SH-SY5Y (cell line): ENCODE measurements around the gene EXOC6B.
A peak's percentile ranks its signal among the peaks of the same experiment; 100 is the strongest.

Source experiments
- GATA2 ChIP-seq: IDR thresholded peaks from 2 replicates; pipeline ENCODE4 v1.6.1; 2011; ENCODE audit warnings: mild to moderate bottlenecking, low read depth, low read length
- GATA3 ChIP-seq: IDR thresholded peaks from 2 replicates; pipeline ENCODE4 v1.6.1; 2011; ENCODE audit warnings: low read depth, mild to moderate bottlenecking, low read length, moderate library complexity

The EXOC6B gene

DNA sequence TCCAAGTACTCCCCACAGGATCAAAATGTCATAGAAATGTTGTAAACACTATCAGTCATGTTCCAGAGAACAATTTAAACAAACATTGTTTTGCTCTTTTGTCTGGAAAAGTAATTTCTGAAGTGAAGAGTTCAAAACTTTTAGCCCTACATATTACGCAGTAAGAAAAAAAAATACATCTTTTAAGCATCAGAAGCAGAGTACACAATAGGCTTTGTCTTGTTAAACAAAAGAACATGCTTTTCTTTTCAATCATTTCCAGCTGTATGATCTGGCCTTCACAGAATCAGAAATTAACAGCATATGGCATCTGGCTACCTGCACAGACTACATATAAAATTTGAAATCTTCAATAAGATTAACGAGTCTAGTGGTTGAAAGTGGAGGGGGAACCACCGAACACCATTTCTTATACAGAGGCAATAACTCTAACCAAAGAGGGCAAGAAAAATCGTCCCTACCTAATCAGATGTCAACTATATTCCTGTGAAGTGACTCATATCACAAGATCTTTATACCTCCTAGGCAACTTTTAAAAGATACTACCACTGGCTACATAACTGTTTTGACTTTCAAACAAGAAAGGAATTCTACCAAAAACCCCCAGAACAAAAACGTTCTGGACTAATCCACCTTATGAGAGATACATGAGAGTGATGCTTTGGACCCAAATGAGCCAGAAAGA is 149.3 kb downstream of the EXOC6B start:
- TF ChIP-seq GATA3 (no peak), GATA2 (0 out of 2 replicates have a peak, but pooled peaks have one; percentile 9)

DNA sequence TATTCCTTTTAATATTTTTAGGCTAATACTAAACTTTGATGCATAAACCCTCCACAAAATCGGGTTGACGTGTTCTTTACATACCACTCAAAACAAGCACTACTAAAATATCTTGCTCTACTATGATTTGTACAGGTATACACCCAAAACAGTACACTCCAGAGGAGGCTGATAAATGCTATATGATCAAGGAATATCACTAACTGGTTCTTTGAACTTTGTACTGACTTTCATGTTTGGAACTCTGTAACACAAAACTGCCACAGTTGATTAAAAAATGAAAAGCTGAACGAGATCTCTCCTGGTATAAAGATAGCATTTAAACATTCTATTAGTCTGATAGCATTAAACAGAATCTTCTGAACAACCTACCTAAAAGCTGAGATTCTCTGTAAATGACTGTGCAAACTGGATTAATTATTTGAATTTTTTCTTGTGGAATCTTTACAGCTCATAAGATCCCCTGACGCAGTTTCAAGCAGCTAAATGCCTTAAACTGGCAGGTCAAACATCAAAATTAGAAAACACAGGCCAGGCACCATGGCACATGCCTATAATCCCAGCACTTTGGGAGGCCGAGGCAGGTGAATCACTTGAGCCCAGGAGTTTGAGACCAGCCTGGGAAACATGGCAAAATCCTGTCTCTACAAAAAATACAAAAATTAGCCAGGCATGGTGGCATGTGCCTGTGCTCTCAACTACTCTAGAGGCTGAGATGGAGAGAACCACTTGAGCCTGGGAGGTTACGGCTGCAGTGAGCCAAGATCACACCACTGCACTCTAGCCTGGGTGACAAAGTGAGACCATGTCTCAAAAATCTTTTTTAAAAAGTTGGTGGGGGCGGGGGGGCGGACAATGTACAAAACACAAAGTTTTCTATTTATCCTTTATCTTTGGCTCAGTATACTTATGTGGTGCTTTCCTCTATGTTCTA is 150.6 kb downstream of the EXOC6B start:
- TF ChIP-seq GATA2 (no peak), GATA3 (no peak)

DNA sequence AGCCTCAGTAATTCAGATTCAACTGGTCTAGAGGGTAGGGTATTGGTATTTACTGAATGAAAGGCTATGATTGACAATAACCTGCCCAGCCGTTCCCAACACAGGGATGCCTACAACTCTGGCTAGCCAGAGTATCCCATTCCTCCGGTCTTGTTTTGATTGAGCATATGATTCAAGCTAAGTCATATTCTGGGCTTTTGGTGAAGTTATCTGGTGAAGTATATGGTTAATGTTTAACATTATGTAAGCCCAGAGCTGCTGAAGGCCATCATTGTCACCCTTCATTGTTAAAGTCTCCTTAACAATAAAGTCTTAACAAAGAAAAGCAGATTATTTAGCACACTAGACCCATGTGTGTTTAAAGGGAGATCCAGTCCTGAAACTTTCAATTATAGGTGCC is 152.6 kb downstream of the EXOC6B start:
- TF ChIP-seq GATA3 (no peak), GATA2 (no peak)

- TF ChIP-seq GATA3 (no peak), GATA2 (no peak)
Observed at GRCh38 chr2:72669121-72669520, 156.7 kb downstream of the EXOC6B start.

DNA sequence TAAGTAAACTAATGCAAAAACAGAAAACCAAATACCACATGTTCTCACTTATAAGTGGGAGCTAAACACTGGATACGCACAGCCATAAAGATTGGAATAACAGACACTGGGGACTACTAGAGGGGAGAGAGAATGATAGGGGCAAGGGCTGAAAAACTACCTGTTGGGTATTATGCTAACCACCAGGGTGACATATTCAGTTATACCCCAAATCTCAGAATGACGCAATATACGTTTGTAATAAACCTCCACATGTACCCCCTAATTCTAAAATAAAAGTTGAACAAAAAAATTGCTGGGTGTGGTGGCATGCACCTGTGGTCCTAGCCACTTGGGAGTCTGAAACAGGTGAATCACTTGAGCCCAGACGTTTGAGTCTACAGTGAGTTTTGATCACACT is 157.2 kb downstream of the EXOC6B start:
- TF ChIP-seq GATA2 (no peak), GATA3 (no peak)

DNA sequence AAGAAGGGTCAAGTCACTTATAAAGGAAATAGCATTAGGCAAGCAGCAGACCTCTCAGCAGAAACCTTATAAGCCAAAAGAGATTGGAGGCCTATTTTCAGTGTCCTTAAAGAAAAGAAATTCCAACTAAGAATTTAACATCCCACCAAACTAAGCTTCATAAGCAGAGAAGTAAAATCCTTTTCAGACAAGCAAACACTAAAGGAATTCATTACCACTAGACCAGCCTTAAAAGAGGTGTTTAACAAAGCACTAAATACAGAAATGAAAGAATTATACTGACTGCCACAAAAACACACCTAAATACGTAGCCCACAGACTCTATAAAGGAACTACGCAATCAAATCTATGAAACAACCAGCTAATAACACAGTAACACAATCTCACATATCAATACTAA is 160.4 kb downstream of the EXOC6B start:
- no peak for TF ChIP-seq GATA2
- no peak for TF ChIP-seq GATA3

DNA sequence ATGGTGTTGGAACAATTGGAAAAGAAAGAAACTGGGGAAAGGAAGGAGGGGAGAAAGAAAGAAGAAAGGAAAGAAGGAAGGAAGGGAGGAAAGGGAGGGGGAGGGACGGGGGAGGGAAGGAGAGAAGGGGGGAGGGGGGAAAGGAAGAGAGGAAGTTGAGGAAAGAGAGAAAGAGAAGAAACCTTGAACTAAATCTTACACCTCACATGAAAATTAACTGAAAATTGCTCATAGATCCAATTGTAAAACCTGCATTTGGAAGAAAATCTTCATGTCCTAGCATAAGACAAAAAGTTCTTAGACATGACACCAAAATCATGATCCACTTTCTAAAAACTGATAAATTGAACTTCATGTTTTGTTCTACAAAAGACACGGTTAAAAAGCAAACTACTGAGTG is 163.8 kb downstream of the EXOC6B start:
- TF ChIP-seq GATA2 (no peak), GATA3 (no peak)

- TF ChIP-seq GATA3 (no peak), GATA2 (no peak)
Observed at GRCh38 chr2:72649810-72650209, 176.0 kb downstream of the EXOC6B start.

GRCh38 chr2:72638600-72639211 is 187.1 kb downstream of the EXOC6B start:
- TF ChIP-seq GATA3 (no peak), GATA2 (no peak)

GRCh38 chr2:72636210-72636609 is 189.6 kb downstream of the EXOC6B start:
- TF ChIP-seq GATA2 (no peak), GATA3 (no peak)

DNA sequence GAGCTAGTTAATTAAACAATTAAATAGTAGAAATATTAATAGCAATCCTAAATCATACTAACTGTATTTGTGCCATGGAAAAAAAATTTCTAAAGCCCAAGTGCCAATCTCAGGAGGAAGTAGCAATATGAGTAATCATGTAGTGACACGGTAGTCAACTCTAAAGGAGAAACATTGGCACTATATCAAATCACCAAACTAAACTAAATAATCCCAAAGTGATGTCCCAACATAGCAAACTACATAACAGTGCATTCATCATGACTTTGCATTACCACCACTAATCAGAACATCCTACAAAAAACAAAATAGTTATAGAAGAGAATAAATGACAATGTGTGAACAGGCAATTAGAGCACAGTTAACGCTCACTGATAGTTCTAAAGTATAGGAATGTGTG is 195.1 kb downstream of the EXOC6B start:
- TF ChIP-seq GATA3, result no peak
- TF ChIP-seq GATA2, result no peak

GRCh38 chr2:72629062-72629461 is 196.8 kb downstream of the EXOC6B start:
- TF ChIP-seq GATA3, result no peak
- TF ChIP-seq GATA2, result no peak

DNA sequence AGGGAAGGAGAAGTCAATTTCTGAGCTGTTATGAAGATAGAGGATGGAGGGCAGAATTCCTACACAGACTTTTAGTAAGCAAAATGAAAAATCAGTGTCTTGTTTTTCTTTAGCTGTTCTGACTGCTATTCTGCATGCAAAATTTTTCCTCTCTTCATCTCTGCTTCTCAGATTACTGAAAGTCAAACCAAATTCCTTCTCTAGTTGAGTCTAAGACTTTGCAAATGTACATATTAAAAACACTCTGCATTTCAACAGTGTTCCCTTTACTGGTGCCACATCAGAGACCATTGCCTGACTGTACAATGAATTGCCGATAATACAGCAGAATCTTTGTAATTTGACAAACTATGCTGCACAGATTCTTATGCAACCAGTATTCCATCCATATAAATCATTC is 198.8 kb downstream of the EXOC6B start:
- TF ChIP-seq GATA2, result no peak
- TF ChIP-seq GATA3, result no peak

GRCh38 chr2:72625366-72625765 is 200.5 kb downstream of the EXOC6B start:
- no peak for TF ChIP-seq GATA3
- no peak for TF ChIP-seq GATA2
